H54 (cell line): ENCODE measurements around the gene CTNNA1.
A peak's percentile ranks its signal among the peaks of the same experiment; 100 is the strongest.
"Not testable (repeated sequence)": the region's sequence is repeated elsewhere in the genome, so short reads cannot be mapped to it uniquely, and the experiment has no call there.

ENCODE experiments used
- DNase-seq: peaks from one replicate; pipeline ENCODE4 v3.0.0; 2011; ENCODE audit warnings: low spot score, mixed read lengths; ENCODE audit not compliant: insufficient read length
- FAIRE-seq: peaks from 3 replicates; lab custom pipeline; 2011; peaks lifted over from hg19 to GRCh38; lab: Jason Lieb, UNC
- POLR2A ChIP-seq: IDR thresholded peaks from 2 replicates; pipeline ENCODE4 v1.6.1; 2011; ENCODE audit warnings: low read depth, mild to moderate bottlenecking, low read length

The CTNNA1 gene

GRCh38 chr5:138752951-138753793, at the start of gene CTNNA1:
Gene CTNNA1 (plus strand): TSS chr5:138753425. CDS start chr5:138781925, 28,500 bp downstream.
- FAIRE-seq, result no peak
- peak; percentile 77 for TF ChIP-seq POLR2A
- DNase-seq, result peak; percentile 78

DNA sequence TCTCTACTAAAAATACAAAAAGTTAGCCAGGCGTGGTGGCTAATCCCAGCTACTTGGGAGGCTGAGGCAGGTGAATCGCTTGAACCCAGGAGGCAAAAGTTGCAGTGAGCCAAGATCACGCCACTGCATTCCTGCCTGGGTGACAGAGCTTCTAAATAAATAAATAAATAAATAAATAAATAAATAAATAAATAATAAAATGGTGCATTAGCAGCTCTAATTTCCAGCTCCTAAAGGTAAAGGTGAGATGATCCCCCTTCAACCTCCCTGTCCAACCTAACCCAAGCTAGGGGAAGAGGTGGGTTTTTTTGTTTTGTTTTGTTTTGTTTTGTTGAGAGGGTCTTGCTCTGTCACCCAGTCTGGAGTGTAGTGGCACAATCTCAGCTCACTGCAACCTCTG, 49.4 kb upstream of the CTNNA1 start:
- not testable (repeated sequence) for DNase-seq, FAIRE-seq

DNA sequence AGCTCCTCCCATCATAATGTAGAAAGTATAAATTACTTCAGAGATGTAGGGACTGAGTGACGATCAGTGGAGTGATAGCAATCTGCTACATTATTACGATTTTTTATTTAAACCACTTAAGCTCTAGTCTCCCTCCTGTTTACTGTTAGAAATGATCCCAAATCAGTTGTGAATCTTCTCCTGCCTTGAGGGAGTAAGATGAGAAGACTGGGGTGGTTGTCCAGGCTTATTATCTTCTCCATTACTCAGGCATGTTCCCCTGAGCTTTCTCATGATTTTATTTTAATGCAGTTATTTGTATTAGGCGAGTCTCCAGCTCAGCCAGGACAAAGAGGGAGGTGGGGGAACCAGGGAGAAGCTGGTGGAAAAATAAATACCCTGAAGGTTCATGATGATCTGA, 48.2 kb upstream of the CTNNA1 start:
- TF ChIP-seq POLR2A, result no peak
- DNase-seq (no peak), FAIRE-seq (no peak)

DNA sequence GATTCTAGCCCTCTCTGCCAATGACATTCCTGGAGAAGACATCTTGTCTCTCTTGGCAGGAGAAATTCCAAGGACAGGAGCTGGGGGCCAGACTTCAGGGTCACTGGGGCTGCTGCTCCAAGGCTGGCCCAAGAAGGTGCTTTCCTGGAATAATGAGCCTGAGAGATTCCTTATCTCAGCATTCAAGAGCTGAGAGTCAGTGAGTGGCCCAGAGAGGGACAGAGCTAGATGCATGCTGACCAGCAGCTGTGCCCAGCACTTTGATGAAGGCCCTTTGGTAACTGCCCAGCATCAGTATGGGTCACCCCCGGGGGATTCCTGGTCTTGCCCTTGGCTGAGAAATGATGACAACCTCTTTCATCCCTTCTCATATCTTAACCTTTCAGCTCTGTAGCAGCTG, 47.7 kb upstream of the CTNNA1 start:
- FAIRE-seq, result no peak
- TF ChIP-seq POLR2A, result no peak
- DNase-seq, result no peak

GRCh38 chr5:138706655-138707480, 46.4 kb upstream of the CTNNA1 start:
- TF ChIP-seq POLR2A, result no peak
- FAIRE-seq (peak; percentile 20), DNase-seq (peak; percentile 73)

DNA sequence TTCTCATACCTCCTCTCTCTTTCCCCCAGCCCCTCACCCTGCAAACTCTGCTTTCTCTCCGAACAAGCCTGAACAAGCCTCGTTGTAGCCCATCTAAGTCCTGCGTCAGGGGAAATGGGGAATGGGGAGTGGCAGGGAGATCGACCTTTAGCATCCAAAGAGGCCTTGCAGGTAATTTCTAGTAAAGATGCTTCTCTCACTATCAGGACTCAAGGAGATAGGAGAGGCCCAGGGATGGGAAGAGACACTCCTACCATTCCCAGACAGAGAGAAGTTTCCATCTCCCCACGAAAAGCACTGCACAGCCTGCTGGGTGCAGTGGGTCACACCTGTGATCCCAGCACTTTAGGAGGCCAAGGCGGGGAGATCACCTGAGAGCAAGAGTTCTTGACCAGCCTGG, 44.4 kb upstream of the CTNNA1 start:
- DNase-seq, result no peak
- no peak for FAIRE-seq
- no peak for TF ChIP-seq POLR2A

- TF ChIP-seq POLR2A, result no peak
- no peak for DNase-seq
- FAIRE-seq, result no peak
These were observed 44.0 kb upstream of the CTNNA1 start for GRCh38 chr5:138709202-138709601.

- DNase-seq, result no peak
- no peak for TF ChIP-seq POLR2A
- FAIRE-seq, result no peak
These were observed 42.1 kb upstream of the CTNNA1 start for GRCh38 chr5:138711087-138711486.

GRCh38 chr5:138711811-138712210, 41.4 kb upstream of the CTNNA1 start:
- FAIRE-seq (no peak), DNase-seq (no peak)
- no peak for TF ChIP-seq POLR2A

DNA sequence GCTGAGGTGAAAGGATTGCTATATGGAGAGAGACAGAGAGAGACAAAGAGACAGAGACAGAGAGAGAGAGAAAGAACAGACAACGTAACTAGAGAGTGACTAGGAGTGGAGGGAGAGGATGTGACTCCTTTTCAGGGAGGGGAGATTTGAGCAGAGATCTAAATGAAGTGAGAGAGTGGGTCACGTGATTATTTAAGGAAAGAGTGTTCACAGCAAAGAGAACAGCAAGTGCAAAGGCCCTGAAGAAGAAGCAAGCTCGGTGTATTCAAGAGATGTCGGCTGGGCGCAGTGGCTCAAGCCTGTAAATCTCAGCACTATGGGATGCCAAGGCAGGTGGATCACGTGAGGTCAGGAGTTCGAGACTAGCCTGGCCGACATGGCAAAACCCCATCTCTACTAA, 40.9 kb upstream of the CTNNA1 start:
- no peak for TF ChIP-seq POLR2A
- DNase-seq (no peak), FAIRE-seq (no peak)

GRCh38 chr5:138712791-138713190, 40.4 kb upstream of the CTNNA1 start:
- no peak for DNase-seq
- no peak for FAIRE-seq

DNA sequence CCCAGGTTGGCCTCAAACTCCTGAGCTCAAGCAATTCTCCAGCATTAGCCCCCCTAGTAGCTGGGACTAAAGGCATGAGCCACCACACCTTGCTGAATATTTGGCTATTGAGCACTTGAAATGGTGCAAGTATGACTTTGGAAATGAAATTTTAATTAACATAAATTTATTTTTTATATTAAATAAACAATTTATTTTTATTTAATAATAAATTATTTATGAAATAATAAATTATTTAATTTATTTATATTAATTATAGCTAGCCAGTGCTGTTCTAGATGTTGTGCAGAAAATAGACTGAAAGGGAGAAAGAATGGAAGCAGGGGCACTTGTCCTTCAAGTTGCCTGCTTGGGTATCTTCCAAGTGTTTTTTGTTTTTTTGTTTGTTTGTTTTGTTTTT, 40.0 kb upstream of the CTNNA1 start:
- DNase-seq (no peak), FAIRE-seq (no peak)
- TF ChIP-seq POLR2A, result no peak

More at GRCh38 chr5:138712791-138713190, 40.4 kb upstream of the CTNNA1 start:
- TF ChIP-seq POLR2A, result no peak

GRCh38 chr5:138714694-138715093, 38.5 kb upstream of the CTNNA1 start:
- no peak for TF ChIP-seq POLR2A
- DNase-seq (no peak), FAIRE-seq (no peak)

DNA sequence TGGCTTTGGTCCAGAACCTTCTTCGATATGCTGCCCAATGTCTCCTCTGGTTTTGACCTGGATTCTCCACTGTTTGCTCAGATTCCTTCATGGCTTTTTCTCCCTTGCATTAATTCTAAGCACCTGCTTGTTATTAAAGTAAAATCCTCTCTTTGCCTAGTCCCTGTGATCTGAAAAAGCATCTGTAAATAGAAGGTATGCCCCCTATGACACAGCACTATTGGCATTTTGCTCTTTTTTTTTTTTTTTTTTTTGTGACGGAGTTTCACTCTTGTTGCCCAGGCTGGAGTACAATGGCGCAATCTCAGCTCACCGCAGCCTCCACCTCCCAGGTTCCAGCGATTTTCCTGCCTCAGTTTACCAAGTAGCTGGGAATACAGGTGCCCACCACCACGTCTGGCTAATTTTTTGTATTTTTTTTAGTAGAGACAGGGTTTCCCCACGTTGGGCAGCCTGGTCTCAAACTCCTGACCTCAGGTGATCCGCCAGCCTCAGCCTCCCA, 37.2 kb upstream of the CTNNA1 start:
- not testable (repeated sequence) for FAIRE-seq, DNase-seq
